COR-L47 (cell line): ENCODE data around the gene BTBD1.

Source experiments
- DNase-seq: peaks from one replicate; lab custom pipeline; 2025; lab: John Stamatoyannopoulos, UW

Gene BTBD1

GRCh38 chr15:82993144-82993543, 73.9 kb downstream of the BTBD1 start:
- no peak for DNase-seq

- DNase-seq, result no peak
These were observed 74.5 kb downstream of the BTBD1 start for GRCh38 chr15:82992436-82992998.

GRCh38 chr15:82986442-82986780, 80.6 kb downstream of the BTBD1 start:
- no peak for DNase-seq

- peak; percentile 97 for DNase-seq
These were observed 81.2 kb downstream of the BTBD1 start, which contains the start of gene RAMAC for GRCh38 chr15:82985688-82986441. Gene RAMAC (plus strand): TSS chr15:82986210. CDS start chr15:82989019, 2,809 bp downstream.

GRCh38 chr15:82980981-82981380, 86.1 kb downstream of the BTBD1 start:
- DNase-seq, result no peak

GRCh38 chr15:82979726-82980125, 87.3 kb downstream of the BTBD1 start:
- no peak for DNase-seq

GRCh38 chr15:82978438-82978837, 88.6 kb downstream of the BTBD1 start:
- DNase-seq, result no peak

GRCh38 chr15:82977076-82977475, 90.0 kb downstream of the BTBD1 start:
- DNase-seq, result no peak

- no peak for DNase-seq
These were observed 94.1 kb downstream of the BTBD1 start for GRCh38 chr15:82972990-82973389.

- DNase-seq, result no peak
These were observed 95.7 kb downstream of the BTBD1 start for GRCh38 chr15:82971218-82971984.

- DNase-seq, result no peak
These were observed 96.4 kb downstream of the BTBD1 start for GRCh38 chr15:82970696-82971095.

- DNase-seq, result no peak
These were observed 96.9 kb downstream of the BTBD1 start for GRCh38 chr15:82970078-82970686.

- no peak for DNase-seq
These were observed 97.7 kb downstream of the BTBD1 start for GRCh38 chr15:82969353-82969752.

GRCh38 chr15:82968066-82968465, 99.0 kb downstream of the BTBD1 start:
- no peak for DNase-seq

GRCh38 chr15:82966671-82967071, 100.4 kb downstream of the BTBD1 start:
- DNase-seq, result no peak
